ENCODE data around the gene MAP1A.

The MAP1A gene

DNA sequence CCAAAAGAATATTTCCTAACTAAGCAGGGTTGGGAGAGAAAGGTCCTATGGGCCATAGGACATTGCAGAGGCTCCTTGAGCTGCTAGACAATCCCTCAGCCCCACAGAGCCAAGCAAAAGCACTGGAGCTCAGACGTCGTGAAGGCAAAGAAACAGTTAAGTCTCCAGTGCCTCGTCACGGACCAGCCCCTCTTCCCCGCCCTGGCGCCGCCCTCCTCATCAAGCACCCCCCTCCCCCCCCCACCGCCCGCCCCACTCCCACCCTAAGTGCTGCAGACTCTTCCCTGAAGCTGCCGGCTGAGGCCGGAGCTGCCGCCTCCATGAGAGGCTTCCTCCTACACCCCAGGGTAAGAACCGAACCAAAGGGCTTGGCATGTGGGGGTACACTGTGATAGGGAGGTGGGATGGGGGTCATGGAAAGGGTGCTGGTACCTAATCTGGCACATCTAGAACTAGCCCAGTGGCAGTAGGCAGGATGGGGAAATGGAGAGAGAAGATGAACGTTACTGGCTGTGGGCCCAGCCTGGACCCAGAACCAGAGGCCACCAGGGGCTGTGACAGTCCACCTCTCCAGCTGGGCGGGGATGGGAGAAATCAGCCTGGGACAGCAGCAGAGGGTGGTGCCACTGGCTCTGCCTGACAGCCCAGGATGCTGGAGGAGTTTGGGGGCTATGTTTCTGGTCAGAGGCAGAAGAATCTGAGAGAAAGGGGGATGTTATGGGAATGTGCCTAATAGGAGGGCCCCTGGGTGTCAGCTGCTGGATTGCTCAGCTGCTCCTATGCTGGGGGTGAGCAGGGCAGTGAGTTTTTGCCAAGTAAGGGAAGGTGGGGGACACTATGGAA lies at the start of gene MAP1A:
Gene MAP1A, plus strand, starts transcription at position 255 of the 843 bp plus-strand sequence. CDS start 3,866 bp downstream, outside the sequence.
- no peak for DNase-seq (ENCODE audit: low read depth in 2 of 2)

DNA sequence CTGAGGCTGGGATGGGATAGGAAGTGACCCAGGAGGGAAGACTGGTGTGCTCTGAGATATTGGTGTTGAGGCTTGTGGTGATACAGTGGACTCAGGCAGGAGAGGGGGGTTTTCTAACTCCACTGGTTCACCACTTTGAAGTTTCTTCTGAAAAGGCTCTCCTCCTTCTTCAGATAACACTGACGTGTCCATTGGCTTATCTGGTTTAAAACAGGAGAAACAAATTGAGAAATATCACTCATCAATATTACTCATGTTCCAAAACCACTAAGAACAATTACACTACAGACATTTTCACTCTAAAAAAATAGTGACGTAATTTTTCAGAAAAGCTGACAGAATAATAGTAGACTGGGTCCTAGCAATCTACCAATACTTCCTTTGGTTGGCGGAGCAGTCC lies 47.5 kb upstream of the MAP1A start:
- no peak for DNase-seq (ENCODE audit: low read depth in 2 of 2)

DNA sequence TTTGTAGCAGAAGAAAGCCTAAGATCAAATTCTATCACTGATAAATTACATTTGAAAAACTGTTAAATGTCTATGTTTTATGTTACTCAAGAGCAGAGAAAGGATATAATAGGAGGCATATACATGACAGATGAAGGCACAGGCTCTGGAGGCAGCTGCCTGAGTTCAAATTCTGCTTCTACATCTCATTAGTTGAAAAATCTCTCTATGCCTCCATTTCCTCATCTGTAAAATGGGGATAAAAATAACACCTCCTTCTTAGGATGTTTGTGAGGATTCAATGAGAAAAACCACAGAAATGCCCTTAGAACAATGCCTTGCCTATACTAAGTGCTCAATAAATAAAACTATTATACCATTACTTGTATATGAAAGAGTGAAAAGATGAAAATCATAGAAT lies 45.4 kb upstream of the MAP1A start:
- no peak for DNase-seq (ENCODE audit: low read depth in 2 of 2)

DNA sequence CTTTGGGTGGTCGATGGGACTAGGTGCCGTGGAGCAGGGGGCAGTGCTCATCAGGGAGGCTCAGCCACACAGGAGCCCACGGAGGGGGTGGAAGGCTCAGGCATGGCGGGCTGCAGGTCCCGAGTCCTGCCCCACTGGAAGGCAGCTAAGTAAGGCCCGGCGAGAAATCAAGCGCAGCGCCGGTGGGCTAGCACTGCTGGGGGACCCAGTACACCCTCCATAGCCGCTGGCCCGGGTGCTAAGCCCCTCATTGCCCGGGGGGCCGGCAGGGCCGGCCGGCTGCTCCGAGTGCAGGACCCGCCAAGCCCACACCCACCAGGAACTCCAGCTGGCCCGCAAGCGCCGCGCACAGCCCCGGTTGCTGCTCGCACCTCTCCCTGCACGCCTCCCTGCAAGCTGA lies 43.5 kb upstream of the MAP1A start:
- no peak for DNase-seq (ENCODE audit: low read depth in 2 of 2)

DNA sequence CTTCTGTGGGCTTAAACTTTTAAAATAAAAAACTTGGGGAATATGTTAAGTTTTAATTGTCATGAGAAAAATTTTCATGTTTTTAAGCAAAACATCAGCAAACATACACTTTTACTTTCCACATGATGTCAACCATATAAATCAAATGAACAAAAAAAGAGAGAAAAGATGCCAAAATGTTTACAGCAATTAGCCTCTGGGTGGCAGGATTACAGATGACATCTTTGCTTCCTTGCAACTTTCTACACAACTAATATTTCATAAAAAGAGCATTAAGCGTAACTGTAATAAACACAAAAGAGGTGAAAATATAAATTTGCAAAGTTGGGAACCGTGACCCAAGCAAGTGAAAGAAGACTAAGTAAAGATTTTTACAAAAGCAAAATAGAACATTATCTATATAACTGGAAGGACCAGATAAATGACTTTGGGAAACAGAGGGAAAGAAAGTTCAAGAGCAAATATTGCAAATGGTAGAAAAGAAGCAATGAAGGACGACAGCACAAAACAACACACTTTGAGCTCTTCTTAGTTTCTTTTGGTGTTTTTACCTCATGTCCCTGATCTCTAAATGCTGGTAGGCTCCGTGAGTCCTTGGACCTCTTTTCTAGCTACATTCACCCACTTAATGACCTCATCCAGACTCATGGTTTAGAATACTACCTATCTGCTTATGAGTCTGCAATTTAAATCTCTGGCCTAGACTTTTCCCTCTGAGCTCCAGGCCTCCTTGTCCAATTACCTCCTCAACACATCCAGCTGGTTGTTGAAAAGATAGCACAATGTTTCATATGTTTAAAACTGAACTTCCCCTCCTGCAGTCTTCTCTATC lies 33.9 kb upstream of the MAP1A start:
- DNase-seq (ENCODE audit: low read depth in 2 of 2): no peak

DNA sequence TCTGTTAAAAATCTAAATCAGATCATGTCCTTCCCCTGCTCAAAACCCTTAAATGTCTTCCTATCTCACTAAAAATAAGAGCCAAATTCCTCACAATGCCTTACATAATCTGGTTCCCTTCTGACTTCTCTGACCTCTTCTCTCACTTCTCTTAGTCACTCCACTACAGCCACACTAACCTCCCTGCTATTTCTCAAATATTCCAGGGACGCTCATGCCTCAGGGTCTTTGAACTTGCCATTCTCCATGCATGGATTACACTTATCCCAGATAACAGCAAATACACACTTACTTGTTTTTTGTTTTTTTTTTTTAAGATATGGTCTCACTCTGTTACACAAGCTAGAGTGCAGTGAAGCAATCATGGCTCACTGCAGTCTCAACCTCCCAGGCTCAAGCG lies 33.0 kb upstream of the MAP1A start:
- no peak for DNase-seq (ENCODE audit: low read depth in 2 of 2)

DNA sequence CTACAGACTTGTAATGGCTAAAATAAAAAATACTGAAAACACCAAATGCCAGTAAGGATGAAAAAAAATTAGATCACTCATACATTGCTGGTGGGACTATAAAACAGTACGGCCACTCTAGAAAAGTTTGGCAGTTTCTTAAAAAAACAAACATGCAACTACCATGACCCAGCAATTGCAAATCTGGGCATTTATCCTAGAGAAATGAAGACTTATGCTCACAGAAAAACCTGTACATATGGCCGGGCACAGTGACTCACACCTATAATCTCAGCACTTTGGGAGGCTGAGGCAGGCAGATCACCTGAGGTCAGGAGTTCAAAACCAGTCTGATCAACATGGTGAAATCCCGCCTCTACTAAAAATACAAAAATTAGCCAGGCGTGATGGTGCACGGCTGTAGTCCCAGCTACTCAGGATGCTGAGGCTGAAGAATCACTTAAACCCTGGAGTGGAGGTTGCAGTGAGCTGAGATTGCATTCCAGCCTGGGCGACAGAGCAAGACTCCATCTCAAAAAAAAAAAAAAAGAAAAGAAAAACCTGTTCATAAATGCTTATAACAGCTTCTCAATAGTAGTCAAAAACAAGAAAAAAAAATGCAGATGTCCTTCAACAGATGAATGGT lies 30.0 kb upstream of the MAP1A start:
- DNase-seq (ENCODE audit: low read depth in 2 of 2): no peak

DNA sequence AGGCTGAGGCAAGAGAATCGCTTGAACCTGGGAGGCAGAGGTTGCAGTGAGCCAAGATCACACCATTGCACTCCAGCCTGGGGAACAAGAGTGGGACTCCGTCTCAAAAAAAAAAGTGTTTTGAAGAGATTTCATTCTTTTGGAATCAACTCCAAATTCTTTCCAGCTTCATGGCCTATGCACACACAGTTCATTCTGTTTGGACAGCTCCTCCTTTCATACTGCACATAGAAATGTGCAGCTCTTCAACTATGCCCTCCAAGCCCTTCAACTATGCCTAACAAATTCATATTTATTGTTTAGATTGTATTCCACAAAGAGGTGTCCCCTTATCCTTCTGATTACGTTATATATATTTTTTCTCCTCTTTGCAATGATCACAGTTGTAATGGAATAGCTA lies 28.6 kb upstream of the MAP1A start:
- no peak for DNase-seq (ENCODE audit: low read depth in 2 of 2)

DNA sequence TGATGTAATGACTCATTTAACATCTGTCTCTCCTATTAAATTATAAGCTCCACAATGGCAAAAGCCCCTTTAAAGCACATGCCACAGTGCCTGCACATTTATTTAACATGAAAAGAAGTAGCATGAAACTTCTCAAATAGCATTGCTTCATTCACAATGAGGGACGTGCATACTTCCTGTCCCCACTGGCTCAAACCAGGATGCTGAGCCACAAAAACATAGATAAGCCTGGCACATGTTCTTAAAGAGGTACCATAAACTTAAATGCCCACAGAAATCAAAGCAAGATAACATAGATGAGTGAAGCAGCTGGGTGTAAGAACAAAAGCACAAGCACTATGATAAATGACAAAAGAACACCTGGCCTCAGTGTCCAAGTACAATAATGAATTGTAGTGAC lies 28.2 kb upstream of the MAP1A start:
- DNase-seq (ENCODE audit: low read depth in 2 of 2): no peak

DNA sequence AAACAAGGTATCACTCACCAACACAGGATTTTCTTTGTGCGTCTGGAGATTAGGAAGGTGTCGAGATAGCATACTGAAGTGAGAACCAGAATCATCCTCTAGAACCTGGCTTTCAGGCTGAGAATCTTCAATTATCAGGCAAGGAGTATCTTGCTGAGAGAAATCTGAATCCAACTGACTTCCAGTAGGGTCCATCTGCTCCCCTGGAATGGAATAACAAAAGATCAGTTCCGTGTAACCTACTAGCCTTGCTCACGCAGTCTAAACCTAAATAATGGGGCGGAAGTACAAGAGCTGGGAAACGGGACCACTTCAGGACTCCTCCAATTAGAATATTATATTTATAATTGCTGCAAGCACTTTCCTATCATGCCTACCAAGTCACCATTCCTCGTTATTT lies 25.1 kb upstream of the MAP1A start:
- no peak for DNase-seq (ENCODE audit: low read depth in 2 of 2)

DNA sequence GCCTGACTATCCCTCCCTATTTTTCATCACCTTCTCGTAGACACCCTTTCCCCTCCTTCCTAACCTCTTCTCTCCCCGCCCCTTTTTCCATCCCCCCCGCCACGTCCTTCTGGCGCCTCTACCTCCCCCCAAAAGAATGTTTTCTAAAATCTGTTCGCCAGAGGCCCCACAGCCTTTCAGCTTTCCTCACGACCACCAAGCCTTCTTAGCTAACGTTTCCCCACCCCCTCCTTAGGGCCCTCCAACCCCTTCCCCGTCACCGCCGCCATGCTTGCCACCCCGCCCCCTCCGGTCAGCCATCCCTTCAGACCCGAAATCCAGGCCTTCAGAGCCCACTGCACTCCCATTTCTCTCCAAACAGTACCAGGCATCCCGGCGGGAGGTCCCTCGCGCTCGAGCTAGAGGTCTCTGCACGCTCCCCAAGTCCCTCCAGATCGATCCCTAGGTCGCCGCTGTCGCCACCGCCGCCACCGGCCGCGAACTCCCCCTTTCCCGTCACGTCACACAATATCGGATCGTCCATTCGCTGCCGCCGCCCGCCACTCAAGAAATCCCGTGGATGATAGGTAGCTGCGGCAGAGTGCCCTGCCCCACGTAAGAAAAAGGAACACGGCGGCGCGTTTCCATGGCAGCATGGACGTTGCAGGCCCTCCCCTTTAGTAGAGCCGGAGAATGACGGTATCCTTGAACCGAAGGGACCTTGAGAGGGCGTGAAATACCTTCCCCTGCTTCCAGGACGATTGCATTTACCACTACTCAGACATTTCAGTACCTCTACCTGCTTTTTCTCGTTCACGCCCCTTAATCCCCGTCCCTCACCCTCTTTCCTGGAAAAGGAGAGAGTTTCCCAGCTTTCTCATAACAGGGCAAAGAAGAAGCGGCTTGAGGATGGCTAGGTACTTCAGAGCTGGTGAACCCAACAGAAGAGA lies 24.5 kb upstream of the MAP1A start, which contains the start of gene TP53BP1:
Gene TP53BP1, minus strand, starts transcription at position 484 of the 929 bp plus-strand sequence. Its CDS starts 113 bp downstream, at position 371.
- peak; percentile 91 to 93 for DNase-seq (ENCODE audit: low read depth in 2 of 2)

DNA sequence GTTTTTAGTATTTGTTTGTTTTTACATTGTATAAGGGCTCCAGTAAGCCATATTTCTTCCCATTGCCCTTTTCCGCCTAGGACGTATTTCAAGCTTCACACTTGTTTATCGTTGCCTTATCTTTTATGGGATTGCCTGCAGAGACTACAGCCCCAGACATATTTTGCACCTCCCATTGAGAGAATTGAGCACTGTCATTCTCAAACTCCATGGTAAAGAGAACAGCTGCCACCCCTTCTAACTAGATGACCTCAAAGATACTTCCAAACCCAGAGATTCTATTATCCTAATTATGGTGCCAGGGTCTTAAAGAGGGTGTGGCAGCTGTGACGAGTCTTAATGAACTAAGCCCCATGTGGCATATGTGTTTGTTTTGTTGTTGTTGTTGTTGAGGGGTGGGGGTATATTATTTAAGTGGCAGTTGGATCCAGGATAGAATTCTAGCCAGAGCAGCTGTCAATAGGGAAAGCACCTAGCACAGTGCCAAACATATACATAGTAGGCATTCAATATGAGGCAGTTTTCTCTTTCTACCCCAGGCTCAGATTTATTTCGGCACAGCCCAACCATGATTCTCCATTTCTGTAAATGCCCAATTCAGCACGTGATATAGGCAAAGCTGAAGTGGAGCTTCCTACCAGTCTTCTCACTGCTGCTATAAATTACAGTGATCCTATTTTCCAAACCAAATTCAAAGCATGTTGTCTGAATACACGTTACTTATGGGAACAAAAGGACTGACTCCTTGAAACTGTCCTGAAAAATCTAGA lies 23.5 kb upstream of the MAP1A start:
- no peak for DNase-seq (ENCODE audit: low read depth in 2 of 2)

DNA sequence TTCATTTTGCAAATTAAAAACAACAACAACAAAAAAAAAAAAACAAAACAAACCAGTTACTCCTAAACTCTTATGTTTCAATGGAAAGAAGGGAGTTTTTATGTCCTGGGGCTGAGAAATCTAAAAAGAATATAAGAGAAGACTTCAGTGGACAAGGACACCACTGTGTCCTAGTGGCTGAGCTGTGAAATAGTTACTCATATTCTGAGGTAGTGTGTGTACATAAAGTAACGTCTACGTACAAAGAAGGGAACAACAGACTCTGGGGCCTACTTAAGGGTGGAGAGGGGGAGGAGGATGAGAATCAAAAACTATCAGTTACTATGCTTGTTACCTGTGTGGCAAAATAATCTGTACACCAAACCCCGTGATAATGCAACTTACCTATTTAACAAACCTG lies 18.4 kb upstream of the MAP1A start:
- no peak for DNase-seq (ENCODE audit: low read depth in 2 of 2)

DNA sequence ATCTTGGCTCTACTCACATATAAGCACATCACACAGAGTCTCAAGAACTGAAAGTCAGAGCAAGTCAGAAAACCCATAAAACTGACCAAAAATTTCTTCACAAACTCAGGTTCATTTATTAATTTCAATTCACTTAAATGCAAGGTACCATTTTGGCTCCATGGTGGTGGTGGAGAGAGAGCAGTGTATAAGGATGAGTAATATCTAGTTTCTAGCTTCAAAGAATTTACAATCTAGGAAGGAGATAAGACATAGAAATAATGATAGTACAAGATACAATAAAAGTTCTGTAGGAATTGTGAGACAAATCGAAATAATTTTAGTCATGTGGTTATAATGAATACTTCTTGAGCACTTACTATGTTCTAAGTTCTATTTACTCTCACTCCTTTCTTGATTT lies 17.8 kb upstream of the MAP1A start:
- DNase-seq (ENCODE audit: low read depth in 2 of 2): no peak

DNA sequence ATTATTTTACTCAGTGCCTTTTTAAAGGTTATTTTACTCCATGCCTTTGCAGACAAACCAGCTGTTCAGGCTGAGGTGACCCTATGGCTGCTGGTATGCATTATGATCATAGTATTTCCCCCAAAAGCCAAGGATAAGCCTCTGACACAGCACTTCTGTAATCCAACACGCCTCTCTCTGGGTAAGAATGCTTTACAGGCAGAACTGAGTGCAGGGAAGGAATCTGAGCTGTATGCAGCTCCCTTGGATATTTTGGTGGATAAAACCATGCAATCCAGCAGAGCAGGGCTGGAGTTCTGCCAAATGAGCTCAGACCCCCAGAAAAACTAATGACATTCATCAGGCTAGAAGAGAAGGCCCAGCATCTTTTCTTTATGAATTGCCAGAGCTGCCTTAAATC lies 11.7 kb upstream of the MAP1A start:
- DNase-seq (ENCODE audit: low read depth in 2 of 2): no peak

DNA sequence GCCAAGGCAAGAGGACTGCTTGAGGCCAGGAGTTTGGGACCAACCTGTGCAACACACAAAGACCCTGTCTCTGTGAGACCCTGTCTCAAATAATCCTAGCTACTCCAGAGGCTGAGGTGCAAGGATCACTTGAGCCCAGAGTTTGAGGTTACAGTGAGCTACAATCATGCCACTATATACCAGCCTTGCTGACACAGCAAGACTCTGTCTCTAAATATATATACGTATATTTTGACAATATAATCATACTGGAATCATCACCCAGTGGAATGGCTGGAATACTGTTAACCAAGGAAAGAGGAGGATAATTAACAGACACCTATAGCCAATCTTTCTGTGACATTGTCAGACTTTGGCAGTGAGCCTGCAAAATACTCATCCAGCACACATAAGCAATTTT lies 9.0 kb upstream of the MAP1A start:
- no peak for DNase-seq (ENCODE audit: low read depth in 2 of 2)

DNA sequence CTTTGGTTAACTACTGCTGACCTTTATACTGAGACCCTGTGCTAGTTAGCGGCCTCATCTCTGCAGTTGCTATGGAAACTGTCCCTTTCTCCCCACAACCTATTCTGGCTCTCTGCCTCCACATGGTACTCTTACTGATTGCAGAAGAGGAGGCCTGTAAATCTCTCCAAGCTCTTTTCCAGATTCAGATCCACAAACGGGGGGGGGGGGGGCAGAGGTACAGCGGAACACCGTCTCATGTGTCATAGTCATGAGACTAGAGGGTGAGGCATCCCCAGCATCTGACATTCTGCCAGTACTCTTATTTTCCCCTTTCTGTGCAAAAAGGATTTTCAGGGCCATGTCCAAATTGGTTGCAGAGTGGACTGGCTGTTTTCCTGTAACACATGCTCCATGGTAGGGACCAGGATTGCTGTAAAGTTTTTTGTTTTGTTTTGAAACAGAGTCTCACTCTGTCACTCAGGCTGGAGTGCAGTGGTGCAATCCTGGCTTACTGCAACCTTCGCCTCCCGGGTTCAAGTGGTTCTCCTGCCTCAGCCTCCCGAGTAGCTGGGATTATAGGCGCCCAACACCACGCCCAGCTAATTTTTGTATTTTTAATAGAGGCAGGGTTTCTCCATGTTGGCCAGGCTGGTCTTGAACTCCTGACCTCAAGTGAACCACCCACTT lies 8.3 kb upstream of the MAP1A start:
- DNase-seq (ENCODE audit: low read depth in 2 of 2): no peak

DNA sequence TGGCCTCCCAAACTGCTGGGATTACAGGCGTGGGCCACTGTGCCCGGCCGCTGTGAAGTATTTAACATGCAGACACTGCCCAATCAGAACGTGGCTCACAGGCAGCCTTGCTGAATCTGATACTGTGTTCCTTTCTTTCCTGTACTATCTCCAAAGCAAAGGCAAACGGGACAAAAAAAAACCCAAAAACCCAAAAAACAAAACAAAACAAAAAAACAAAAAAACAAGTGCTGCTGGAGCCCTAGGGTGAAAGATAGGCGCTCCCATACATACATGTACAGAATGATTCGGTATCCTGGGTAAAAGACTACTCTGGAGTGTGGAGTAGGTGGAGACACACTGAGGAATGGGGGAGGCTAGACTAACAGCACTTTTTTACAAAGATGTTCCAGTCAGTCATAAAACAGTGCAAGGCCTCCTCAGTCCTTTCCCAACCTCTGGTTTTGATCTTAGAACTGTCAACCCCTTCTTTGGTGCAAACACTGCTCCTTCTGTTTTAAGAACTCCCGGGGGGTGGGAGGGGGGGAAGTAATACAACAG lies 7.7 kb upstream of the MAP1A start:
- no peak for DNase-seq (ENCODE audit: low read depth in 2 of 2)

DNA sequence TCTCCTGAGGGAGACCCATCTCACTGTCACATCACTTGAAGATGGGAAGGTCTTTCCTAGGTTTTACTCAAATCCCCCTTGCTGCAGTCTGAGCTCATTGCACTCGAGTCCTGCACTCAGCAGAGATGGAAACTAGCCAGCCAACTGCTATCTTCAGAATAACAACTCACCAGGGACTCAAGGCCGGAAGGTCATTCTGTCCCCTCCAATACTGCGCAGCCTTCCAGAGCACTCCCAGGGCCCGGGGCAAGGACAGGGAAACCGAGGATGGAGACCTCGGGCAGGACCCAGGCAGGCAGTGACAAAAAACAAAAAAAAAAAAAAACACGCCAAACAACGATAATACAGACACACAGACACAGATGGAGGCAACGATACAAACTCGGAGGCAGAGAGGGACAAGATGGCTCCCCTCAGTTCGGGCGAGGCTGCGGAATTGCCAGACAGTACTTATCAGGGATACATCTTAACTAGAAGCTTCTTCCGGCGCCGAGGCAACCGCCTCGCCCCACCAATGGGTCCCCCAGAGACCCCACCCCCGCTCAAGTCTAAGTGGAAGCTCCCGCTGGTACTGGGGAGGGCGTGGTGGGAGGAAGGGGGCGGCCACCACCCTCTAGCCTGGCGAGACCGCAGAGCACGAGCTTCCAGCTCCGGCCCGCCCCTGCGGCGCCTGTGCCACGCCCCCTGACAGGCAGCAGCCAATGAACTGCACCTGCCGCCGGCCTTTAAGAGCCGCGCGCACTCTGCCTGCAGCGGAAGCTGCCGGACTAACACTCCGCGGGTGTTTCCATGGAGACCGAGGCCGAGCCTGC lies 7.0 kb upstream of the MAP1A start:
- peak; percentile 93 to 94 for DNase-seq (ENCODE audit: low read depth in 2 of 2)
